IPS-NIHi7 (cell line): ENCODE data around the gene TLCD5.

Experiments used
- DNase-seq: peaks from one replicate; pipeline ENCODE4 v3.0.0; 2012; ENCODE audit warnings: mixed read lengths; ENCODE audit errors: extremely low spot score

Gene TLCD5

GRCh38 chr11:120324932-120325810 is at the start of gene TLCD5:
Gene TLCD5 (plus strand): TSS chr11:120325299. CDS start chr11:120327442, 2,143 bp downstream.
- peak; percentile 86 for DNase-seq

- DNase-seq = no peak
Observed at GRCh38 chr11:120279502-120279901, 45.6 kb upstream of the TLCD5 start.

GRCh38 chr11:120280600-120281051 is 44.5 kb upstream of the TLCD5 start:
- DNase-seq = no peak

- DNase-seq = no peak
Observed at GRCh38 chr11:120281143-120281795, 43.8 kb upstream of the TLCD5 start.

GRCh38 chr11:120283124-120283523 is 42.0 kb upstream of the TLCD5 start:
- DNase-seq = no peak

- no peak for DNase-seq
Observed at GRCh38 chr11:120284272-120284671, 40.8 kb upstream of the TLCD5 start.

- DNase-seq = no peak
Observed at GRCh38 chr11:120285256-120285655, 39.8 kb upstream of the TLCD5 start.

- DNase-seq = no peak
Observed at GRCh38 chr11:120288021-120288420, 37.1 kb upstream of the TLCD5 start.

- DNase-seq = no peak
Observed at GRCh38 chr11:120289426-120289825, 35.7 kb upstream of the TLCD5 start.

- DNase-seq = no peak
Observed at GRCh38 chr11:120290956-120291355, 34.1 kb upstream of the TLCD5 start.

GRCh38 chr11:120293038-120293800 is 31.9 kb upstream of the TLCD5 start:
- DNase-seq = no peak

GRCh38 chr11:120294096-120294495 is 31.0 kb upstream of the TLCD5 start:
- DNase-seq = no peak

- no peak for DNase-seq
Observed at GRCh38 chr11:120295099-120295498, 30.0 kb upstream of the TLCD5 start.

- no peak for DNase-seq
Observed at GRCh38 chr11:120296554-120296953, 28.5 kb upstream of the TLCD5 start.

GRCh38 chr11:120298461-120298860 is 26.6 kb upstream of the TLCD5 start:
- DNase-seq = no peak

GRCh38 chr11:120302001-120302805 is 22.9 kb upstream of the TLCD5 start:
- no peak for DNase-seq

GRCh38 chr11:120303004-120303637 is 22.0 kb upstream of the TLCD5 start:
- peak; percentile 86 for DNase-seq

- DNase-seq = no peak
Observed at GRCh38 chr11:120304526-120304925, 20.6 kb upstream of the TLCD5 start.

GRCh38 chr11:120305286-120305685 is 19.8 kb upstream of the TLCD5 start:
- no peak for DNase-seq

GRCh38 chr11:120306519-120307242 is 18.4 kb upstream of the TLCD5 start:
- peak; percentile 82 for DNase-seq
